ENCODE measurements around the gene SZT2. TPM values are rescaled to one million over a fixed set of nuclear protein-coding genes. Genes with fewer than 3 reads are reported as not detected.

The SZT2 gene
- total and polyA plus RNA-seq, 2 of the 4 experiments (the other 2 are of a cell fraction) = 9.5 to 14.3 TPM

DNA sequence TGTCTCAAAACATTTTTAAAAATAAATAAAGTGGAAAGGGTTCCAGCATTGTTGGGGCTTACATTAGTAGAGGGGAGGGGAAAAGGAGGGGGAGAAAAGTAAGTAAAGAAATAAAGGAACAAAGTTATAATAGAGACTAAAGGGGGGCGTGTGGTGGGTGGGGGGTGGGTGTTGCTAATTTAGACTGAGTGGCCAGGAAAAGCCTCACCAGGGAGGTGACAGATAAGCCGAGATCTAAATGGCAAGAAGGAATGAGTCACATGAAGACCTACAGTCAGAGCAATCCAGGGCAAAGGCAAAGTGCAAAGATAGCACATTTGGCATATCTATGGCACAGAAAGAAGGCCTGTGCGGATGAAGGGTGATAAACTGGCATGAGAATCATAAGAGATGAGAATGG is 44.6 kb upstream of the SZT2 start:
- H3K27me3 ChIP-seq (ENCODE audit: control insufficient read depth, insufficient read depth, low read length) = 0 out of 2 replicates have a peak, but pooled peaks cover 7% of the 10 kb centered on the region
- H3K18ac ChIP-seq (ENCODE audit: low read depth, low read length) = no peak overlapping the region
- 0% methylated on average over 1 of the region's 3 CpGs; no CpG with 5 or more reads in 1 of the 2 experiments for WGBS, 2 experiments (ENCODE audit: extremely low coverage in 2 of 2, insufficient read length in 1 of 2)
- no peak overlapping the region for H4K5ac ChIP-seq (ENCODE audit: low read depth, low read length)
- H3K27ac ChIP-seq (ENCODE audit: insufficient read depth, low read length) = no peak overlapping the region
- no peak overlapping the region for H4K91ac ChIP-seq (ENCODE audit: insufficient read depth, low read depth, low read length)
- ChIA-PET POLR2A (ENCODE audit: unreplicated experiment) (no interaction called here), CTCF (no interaction called here)
- no peak overlapping the region for H2AFZ ChIP-seq (replicated peaks; ENCODE audit: low read length, poor library complexity)
- no peaks in the 10 kb centered on the region for H3K9me3 ChIP-seq (ENCODE audit: control insufficient read depth, insufficient read depth, low read length)
- H3K4ac ChIP-seq (ENCODE audit: low read depth, low read length) = no peak overlapping the region
- dilution Hi-C loops (cut with HindIII; ENCODE audit: low sequenced_read_pairs, unreplicated experiment) (no loop called here), intact Hi-C loops (cut with micrococcal nuclease) (no loop called here), in situ Hi-C loops (cut with MboI; ENCODE audit: low sequenced_read_pairs) (no loop called here)
- peaks cover 14% of the 10 kb centered on the region for H3K4me1 ChIP-seq (ENCODE audit: control insufficient read depth, insufficient read depth, low read length)
- H2BK5ac ChIP-seq (ENCODE audit: low read depth, low read length, poor library complexity, severe bottlenecking) = no peak overlapping the region
- H3K4me3 ChIP-seq (ENCODE audit: insufficient read depth, low read depth, low read length) = no peak overlapping the region
- H3K4me2 ChIP-seq (ENCODE audit: low read depth, low read length) = peak overlapping the region; percentile 12; the same call in 1 of the 2 replicates
- no peak for DNase-seq
- H2BK15ac ChIP-seq (ENCODE audit: low read depth, low read length) = no peak overlapping the region
- no TSS peak for BruUV-seq (replicated peaks)
- TF ChIP-seq MAFK (IDR thresholded peaks at IDR 0.05; ENCODE audit: low read depth, low read length) (peak; percentile 49), SMC3 (IDR thresholded peaks at IDR 0.05; ENCODE audit: low read depth, low read length) (no peak), FOS (IDR thresholded peaks at IDR 0.05; ENCODE audit: low read depth, low read length) (no peak)
- H2AK5ac ChIP-seq (ENCODE audit: low read depth, low read length) = no peak overlapping the region
- no peak for ATAC-seq (ENCODE audit: low read depth)
- H2BK120ac ChIP-seq (ENCODE audit: low read depth, low read length) = no peak overlapping the region
- H3K9ac ChIP-seq (ENCODE audit: low read depth, low read length) = no peak overlapping the region
- H3K23ac ChIP-seq (ENCODE audit: low read depth, low read length) = no peak overlapping the region
- H3K36me3 ChIP-seq (ENCODE audit: control insufficient read depth, insufficient read depth, low read length) = no peaks in the 10 kb centered on the region
- no peak overlapping the region for H3K56ac ChIP-seq (ENCODE audit: extremely low read depth, insufficient read depth, low read length)
- H3K79me1 ChIP-seq (ENCODE audit: low read depth in 1 of 2, low read length in 2 of 2) = no peaks in the 10 kb centered on the region
- H4K20me1 ChIP-seq (ENCODE audit: insufficient read depth, low read length) = no peaks in the 10 kb centered on the region
- H4K8ac ChIP-seq (ENCODE audit: low read depth in 2 of 2, low read length in 2 of 2) = no peak overlapping the region
- H3K14ac ChIP-seq (replicated peaks; ENCODE audit: low read depth, low read length) = no peak overlapping the region
- no peak overlapping the region for H2BK20ac ChIP-seq (ENCODE audit: low read depth, low read length)
- peaks cover 14% of the 10 kb centered on the region for H3K9me1 ChIP-seq (ENCODE audit: insufficient read depth, low read length)
- H2AK9ac ChIP-seq (replicated peaks; ENCODE audit: low read depth, low read length, poor library complexity) = no peak overlapping the region
